Liver (tissue), 9 donors: Measurements from ENCODE around the gene FMN1. TPM values are rescaled to one million over a fixed set of nuclear protein-coding genes. Genes with fewer than 3 reads are reported as not detected.

ENCODE experiments used
- DNase-seq: peaks from one replicate; pipeline ENCODE4 v3.0.0-alpha.2; 2017; ENCODE audit warnings: low spot score
- H3K27ac ChIP-seq, 2 donors: one replicate each; pipeline ENCODE4 v1.7.0; 2013; ENCODE audit warnings: inconsistent platforms in 2 of 2, low read length in 2 of 2, control low read depth in 1 of 2, low read depth in 1 of 2, mild to moderate bottlenecking in 1 of 2
- H3K27me3 ChIP-seq, 4 donors: one replicate each; pipeline versions ENCODE4 v1.6.1 to v1.7.0; 2013; ENCODE audit warnings: low read length in 3 of 4, inconsistent platforms in 1 of 4, mild to moderate bottlenecking in 1 of 4, moderate library complexity in 1 of 4; ENCODE audit not compliant: control insufficient read depth in 4 of 4, insufficient read depth in 4 of 4
- H3K36me3 ChIP-seq, 4 donors: one replicate each; pipeline versions ENCODE4 v1.6.1 to v1.7.0; 2013; ENCODE audit warnings: low read length in 3 of 4, mild to moderate bottlenecking in 3 of 4, low read depth in 1 of 4, moderate library complexity in 1 of 4; ENCODE audit not compliant: control insufficient read depth in 4 of 4, insufficient read depth in 3 of 4
- H3K4me1 ChIP-seq, 4 donors: one replicate each; pipeline versions ENCODE4 v1.6.1 to v1.7.0; 2013; ENCODE audit warnings: low read length in 3 of 4, mild to moderate bottlenecking in 3 of 4, moderate library complexity in 1 of 4; ENCODE audit not compliant: control insufficient read depth in 4 of 4, insufficient read depth in 4 of 4
- H3K4me3 ChIP-seq, 3 donors: one replicate each; pipeline versions ENCODE4 v1.6.1 to v1.7.0; 2013; ENCODE audit warnings: low read length in 3 of 3, control low read depth in 1 of 3, low read depth in 1 of 3, mild to moderate bottlenecking in 1 of 3
- H3K9ac ChIP-seq, 2 donors: one replicate each; pipeline ENCODE4 v1.7.0; 2013; ENCODE audit warnings: low read length in 2 of 2, mild to moderate bottlenecking in 2 of 2, moderate library complexity in 2 of 2, control low read depth in 1 of 2, low read depth in 1 of 2
- H3K9me3 ChIP-seq, 4 donors: one replicate each; pipeline versions ENCODE4 v1.6.1 to v1.7.0; 2013; ENCODE audit warnings: low read length in 3 of 4; ENCODE audit not compliant: control insufficient read depth in 4 of 4
- ATF3 ChIP-seq: IDR thresholded peaks from 2 replicates; pipeline ENCODE4 v1.6.1; 2016; ENCODE audit warnings: antibody characterized with exemption
- CTCF ChIP-seq: fragments of 150-350 bp; IDR thresholded peaks from 2 replicates; pipeline ENCODE4 v1.5.1; 2017; ENCODE audit warnings: improper control_type of control experiment, low read depth, low read length; ENCODE audit not compliant: missing input control
- EGR1 ChIP-seq, 2 donors: IDR thresholded peaks; 2 replicates each; pipeline ENCODE4 v1.6.1; 2016 to 2018; ENCODE audit warnings: antibody characterized with exemption in 2 of 2, low read depth in 2 of 2
- FOXA1 ChIP-seq: IDR thresholded peaks from 2 replicates; pipeline ENCODE4 v1.6.1; 2016; ENCODE audit warnings: antibody characterized with exemption
- FOXA2 ChIP-seq: IDR thresholded peaks from 2 replicates; pipeline ENCODE4 v1.6.1; 2016; ENCODE audit warnings: antibody characterized with exemption
- GABPA ChIP-seq, 2 donors: IDR thresholded peaks in 1 of 2; conservative IDR thresholded peaks in 1 of 2; 2 replicates each; pipeline ENCODE4 v1.6.1; 2016; ENCODE audit warnings: antibody characterized with exemption in 2 of 2, mild to moderate bottlenecking in 1 of 2, moderate library complexity in 1 of 2
- HNF4A ChIP-seq, 2 donors: conservative IDR thresholded peaks; 2 replicates each; pipeline ENCODE4 v1.6.1; 2016; ENCODE audit warnings: antibody characterized with exemption in 2 of 2, mild to moderate bottlenecking in 2 of 2
- HNF4G ChIP-seq: IDR thresholded peaks from 2 replicates; pipeline ENCODE4 v1.6.1; 2016; ENCODE audit warnings: antibody characterized with exemption
- JUND ChIP-seq, 2 donors: IDR thresholded peaks; 2 replicates each; pipeline ENCODE4 v1.6.1; 2016; ENCODE audit warnings: antibody characterized with exemption in 2 of 2
- MAX ChIP-seq: IDR thresholded peaks from 2 replicates; pipeline ENCODE4 v1.6.1; 2016; ENCODE audit warnings: antibody characterized with exemption
- NR2F2 ChIP-seq: IDR thresholded peaks from 2 replicates; pipeline ENCODE4 v1.6.1; 2016; ENCODE audit warnings: antibody characterized with exemption
- RAD21 ChIP-seq, 2 donors: IDR thresholded peaks; 2 replicates each; pipeline ENCODE4 v1.6.1; 2016; ENCODE audit warnings: antibody characterized with exemption in 2 of 2, mild to moderate bottlenecking in 2 of 2
- REST ChIP-seq: IDR thresholded peaks from 2 replicates; pipeline ENCODE4 v1.6.1; 2016; ENCODE audit warnings: antibody characterized with exemption, mild to moderate bottlenecking
- RXRA ChIP-seq, 2 donors: IDR thresholded peaks; 2 replicates each; pipeline ENCODE4 v1.6.1; 2017 to 2018; ENCODE audit warnings: antibody characterized with exemption in 2 of 2, mild to moderate bottlenecking in 1 of 2
- SP1 ChIP-seq: IDR thresholded peaks from 2 replicates; pipeline ENCODE4 v1.6.1; 2018; ENCODE audit warnings: antibody characterized with exemption, mild to moderate bottlenecking
- TAF1 ChIP-seq: conservative IDR thresholded peaks from 2 replicates; pipeline ENCODE4 v1.6.1; 2016; ENCODE audit warnings: antibody characterized with exemption, mild to moderate bottlenecking
- YY1 ChIP-seq: IDR thresholded peaks from 2 replicates; pipeline ENCODE4 v1.6.1; 2016; ENCODE audit warnings: antibody characterized with exemption, mild to moderate bottlenecking
- ZBTB33 ChIP-seq: IDR thresholded peaks from 2 replicates; pipeline ENCODE4 v1.6.1; 2016; ENCODE audit warnings: antibody characterized with exemption
- WGBS: extraction: QIAGEN DNeasy Blood & Tissue Kit; methylation state at CpG from one replicate; pipeline ENCODE4 v1.1.7; 2013; 5-methylcytosine and 5-hydroxymethylcytosine counted together
- polyA plus RNA-seq, 2 donors: library from polyadenylated mRNA; stranded (reverse) in 1 of 2; unstranded in 1 of 2; fragments of 200-250 nt in 1 of 2; fragments of >200 nt in 1 of 2; fragmentation: Nextera tagmentation in 1 of 2; extraction: Ambion mirVana in 1 of 2; gene quantifications; one replicate each; pipeline versions ENCODE4 v1.2.1 to v1.2.3, GENCODE V29; 2013 to 2015
- total RNA-seq, 2 donors: library from RNA; depleted of rRNA; stranded (reverse); fragments of >200 nt; gene quantifications; one replicate each; pipeline ENCODE4 v1.2.3, GENCODE V29; 2014
- donor health status: healthy.
- donor health status: healthy.
- donor health status: healthy.
- donor health status: healthy.
- donor health status: healthy.

The FMN1 gene
- total and polyA plus RNA-seq, 4 donors, result 0.21 to 5.4 (median 0.53) TPM

GRCh38 chr15:33171202-33171601, 23.3 kb downstream of the FMN1 start:
- no peaks in the 10 kb centered on the region for H3K27me3 ChIP-seq
- DNase-seq, result no peak
- no peak overlapping the region for H3K9ac ChIP-seq
- TF ChIP-seq FOXA1 (no peak), NR2F2 (no peak), JUND (IDR thresholded peaks at IDR 0.05) (no peak), RAD21 (IDR thresholded peaks at IDR 0.05) (no peak), ATF3 (no peak), GABPA (IDR thresholded peaks at IDR 0.05 in 1 of 2, conservative IDR thresholded peaks at IDR 0.05 in 1 of 2) (no peak), HNF4A (conservative IDR thresholded peaks at IDR 0.05) (no peak), ZBTB33 (no peak), EGR1 (IDR thresholded peaks at IDR 0.05; ENCODE audit: low read depth in 2 of 2) (no peak), TAF1 (no peak), FOXA2 (no peak), HNF4G (no peak), YY1 (no peak), CTCF (no peak), MAX (no peak), REST (no peak), RXRA (IDR thresholded peaks at IDR 0.05) (no peak), SP1 (no peak)
- no peak overlapping the region for H3K27ac ChIP-seq
- H3K4me3 ChIP-seq, result no peak overlapping the region
- 76% methylated on average over 2 of the region's 2 CpGs for WGBS
- no peaks in the 10 kb centered on the region for H3K9me3 ChIP-seq
- no peaks in the 10 kb centered on the region for H3K4me1 ChIP-seq
- H3K36me3 ChIP-seq, result no peaks in the 10 kb centered on the region

- H3K36me3 ChIP-seq, result no peaks in the 10 kb centered on the region
- H3K9me3 ChIP-seq, result no peaks in the 10 kb centered on the region
- H3K4me1 ChIP-seq, result no peaks in the 10 kb centered on the region
- DNase-seq, result no peak
- 89% methylated on average over 3 of the region's 3 CpGs for WGBS
- no peak overlapping the region for H3K4me3 ChIP-seq
- H3K27ac ChIP-seq, result no peak overlapping the region
- no peaks in the 10 kb centered on the region for H3K27me3 ChIP-seq
- no peak overlapping the region for H3K9ac ChIP-seq
- TF ChIP-seq HNF4G, result no peak
- TF ChIP-seq SP1, result no peak
- no peak for TF ChIP-seq ZBTB33
- no peak for TF ChIP-seq GABPA (IDR thresholded peaks at IDR 0.05 in 1 of 2, conservative IDR thresholded peaks at IDR 0.05 in 1 of 2)
- no peak for TF ChIP-seq FOXA1
- no peak for TF ChIP-seq TAF1
- no peak for TF ChIP-seq NR2F2
- TF ChIP-seq ATF3, result no peak
- TF ChIP-seq REST, result no peak
Measured at GRCh38 chr15:33169625-33170024, 24.9 kb downstream of the FMN1 start.
